ENCODE results near the gene ITSN2.

The ITSN2 gene

GRCh38 chr2:24189551-24189950 is 170.8 kb downstream of the ITSN2 start:
- no peak overlapping the region for H3K27ac ChIP-seq (ENCODE audit: low read length)
- H3K9me3 ChIP-seq (ENCODE audit: insufficient read depth, low read depth, low read length) = no peaks in the 10 kb centered on the region
- peaks cover 5% of the 10 kb centered on the region; the same call in 1 of the 2 replicates for H3K27me3 ChIP-seq (ENCODE audit: insufficient read depth, low read length)
- no peaks in the 10 kb centered on the region for H3K36me3 ChIP-seq (ENCODE audit: insufficient read depth, low read depth, low read length)
- no peaks in the 10 kb centered on the region for H3K4me1 ChIP-seq (ENCODE audit: insufficient read depth, low read length)
- no peak overlapping the region for H3K4me3 ChIP-seq (ENCODE audit: low read length)
- no peak overlapping the region for H3K9ac ChIP-seq (ENCODE audit: low read depth, low read length)

GRCh38 chr2:24183366-24184069 is 176.8 kb downstream of the ITSN2 start:
- Histone ChIP-seq H3K4me1 (ENCODE audit: insufficient read depth, low read length) (no peaks in the 10 kb centered on the region), H3K36me3 (ENCODE audit: insufficient read depth, low read depth, low read length) (no peaks in the 10 kb centered on the region), H3K27me3 (ENCODE audit: insufficient read depth, low read length) (no peaks in the 10 kb centered on the region), H3K9ac (ENCODE audit: low read depth, low read length) (no peak overlapping the region), H3K4me3 (ENCODE audit: low read length) (no peak overlapping the region), H3K27ac (ENCODE audit: low read length) (no peak overlapping the region), H3K9me3 (ENCODE audit: insufficient read depth, low read depth, low read length) (no peaks in the 10 kb centered on the region)

GRCh38 chr2:24182507-24182906 is 177.8 kb downstream of the ITSN2 start:
- Histone ChIP-seq H3K27me3 (ENCODE audit: insufficient read depth, low read length) (no peaks in the 10 kb centered on the region), H3K36me3 (ENCODE audit: insufficient read depth, low read depth, low read length) (no peaks in the 10 kb centered on the region), H3K4me1 (ENCODE audit: insufficient read depth, low read length) (no peaks in the 10 kb centered on the region), H3K9ac (ENCODE audit: low read depth, low read length) (no peak overlapping the region), H3K9me3 (ENCODE audit: insufficient read depth, low read depth, low read length) (no peaks in the 10 kb centered on the region), H3K4me3 (ENCODE audit: low read length) (no peak overlapping the region), H3K27ac (ENCODE audit: low read length) (no peak overlapping the region)

GRCh38 chr2:24181849-24182248 is 178.5 kb downstream of the ITSN2 start:
- Histone ChIP-seq H3K9ac (ENCODE audit: low read depth, low read length) (no peak overlapping the region), H3K27me3 (ENCODE audit: insufficient read depth, low read length) (no peaks in the 10 kb centered on the region), H3K9me3 (ENCODE audit: insufficient read depth, low read depth, low read length) (no peaks in the 10 kb centered on the region), H3K4me3 (ENCODE audit: low read length) (no peak overlapping the region), H3K4me1 (ENCODE audit: insufficient read depth, low read length) (no peaks in the 10 kb centered on the region), H3K36me3 (ENCODE audit: insufficient read depth, low read depth, low read length) (no peaks in the 10 kb centered on the region), H3K27ac (ENCODE audit: low read length) (no peak overlapping the region)

GRCh38 chr2:24179683-24180082 is 180.7 kb downstream of the ITSN2 start:
- no peak overlapping the region for H3K4me3 ChIP-seq (ENCODE audit: low read length)
- H3K9ac ChIP-seq (ENCODE audit: low read depth, low read length) = no peak overlapping the region
- H3K9me3 ChIP-seq (ENCODE audit: insufficient read depth, low read depth, low read length) = no peaks in the 10 kb centered on the region
- no peaks in the 10 kb centered on the region for H3K36me3 ChIP-seq (ENCODE audit: insufficient read depth, low read depth, low read length)
- H3K27me3 ChIP-seq (ENCODE audit: insufficient read depth, low read length) = no peaks in the 10 kb centered on the region
- H3K4me1 ChIP-seq (ENCODE audit: insufficient read depth, low read length) = no peaks in the 10 kb centered on the region
- H3K27ac ChIP-seq (ENCODE audit: low read length) = no peak overlapping the region

- no peaks in the 10 kb centered on the region for H3K27me3 ChIP-seq (ENCODE audit: insufficient read depth, low read length)
- no peaks in the 10 kb centered on the region for H3K9me3 ChIP-seq (ENCODE audit: insufficient read depth, low read depth, low read length)
- H3K9ac ChIP-seq (ENCODE audit: low read depth, low read length) = no peak overlapping the region
- no peak overlapping the region for H3K27ac ChIP-seq (ENCODE audit: low read length)
- no peak overlapping the region for H3K4me3 ChIP-seq (ENCODE audit: low read length)
- no peaks in the 10 kb centered on the region for H3K36me3 ChIP-seq (ENCODE audit: insufficient read depth, low read depth, low read length)
- no peaks in the 10 kb centered on the region for H3K4me1 ChIP-seq (ENCODE audit: insufficient read depth, low read length)
Observed at GRCh38 chr2:24176326-24176725, 184.0 kb downstream of the ITSN2 start.

- H3K9ac ChIP-seq (ENCODE audit: low read depth, low read length) = no peak overlapping the region
- H3K9me3 ChIP-seq (ENCODE audit: insufficient read depth, low read depth, low read length) = no peaks in the 10 kb centered on the region
- no peaks in the 10 kb centered on the region for H3K27me3 ChIP-seq (ENCODE audit: insufficient read depth, low read length)
- no peaks in the 10 kb centered on the region for H3K4me1 ChIP-seq (ENCODE audit: insufficient read depth, low read length)
- H3K36me3 ChIP-seq (ENCODE audit: insufficient read depth, low read depth, low read length) = no peaks in the 10 kb centered on the region
- no peak overlapping the region for H3K4me3 ChIP-seq (ENCODE audit: low read length)
- H3K27ac ChIP-seq (ENCODE audit: low read length) = no peak overlapping the region
Observed at GRCh38 chr2:24175631-24176187, 184.6 kb downstream of the ITSN2 start.

- no peaks in the 10 kb centered on the region for H3K36me3 ChIP-seq (ENCODE audit: insufficient read depth, low read depth, low read length)
- no peak within 1 kb of the TSS for H3K9ac ChIP-seq (ENCODE audit: low read depth, low read length)
- H3K27ac ChIP-seq (ENCODE audit: low read length) = no peak within 1 kb of the TSS
- no peak within 1 kb of the TSS for H3K4me3 ChIP-seq (ENCODE audit: low read length)
- H3K4me1 ChIP-seq (ENCODE audit: insufficient read depth, low read length) = no peaks in the 10 kb centered on the region
- H3K9me3 ChIP-seq (ENCODE audit: insufficient read depth, low read depth, low read length) = no peaks in the 10 kb centered on the region
- H3K27me3 ChIP-seq (ENCODE audit: insufficient read depth, low read length) = no peaks in the 10 kb centered on the region
Observed at GRCh38 chr2:24174851-24175277, 185.5 kb downstream of the ITSN2 start, which contains the start of gene FAM228A. Gene FAM228A, plus strand, starts transcription at chr2:24175053. Its CDS starts 428 bp downstream, at chr2:24175481.

GRCh38 chr2:24169023-24169422 is 191.3 kb downstream of the ITSN2 start:
- no peaks in the 10 kb centered on the region for H3K27me3 ChIP-seq (ENCODE audit: insufficient read depth, low read length)
- no peak overlapping the region for H3K27ac ChIP-seq (ENCODE audit: low read length)
- no peak overlapping the region for H3K9ac ChIP-seq (ENCODE audit: low read depth, low read length)
- H3K4me3 ChIP-seq (ENCODE audit: low read length) = no peak overlapping the region
- no peaks in the 10 kb centered on the region for H3K9me3 ChIP-seq (ENCODE audit: insufficient read depth, low read depth, low read length)
- H3K4me1 ChIP-seq (ENCODE audit: insufficient read depth, low read length) = no peaks in the 10 kb centered on the region
- no peaks in the 10 kb centered on the region for H3K36me3 ChIP-seq (ENCODE audit: insufficient read depth, low read depth, low read length)

GRCh38 chr2:24164416-24164973 is 195.8 kb downstream of the ITSN2 start:
- Histone ChIP-seq H3K4me3 (ENCODE audit: low read length) (no peak overlapping the region), H3K27ac (ENCODE audit: low read length) (no peak overlapping the region), H3K4me1 (ENCODE audit: insufficient read depth, low read length) (no peaks in the 10 kb centered on the region), H3K9ac (ENCODE audit: low read depth, low read length) (no peak overlapping the region), H3K27me3 (ENCODE audit: insufficient read depth, low read length) (no peaks in the 10 kb centered on the region), H3K9me3 (ENCODE audit: insufficient read depth, low read depth, low read length) (peaks cover 8% of the 10 kb centered on the region; the same call in 1 of the 2 replicates), H3K36me3 (ENCODE audit: insufficient read depth, low read depth, low read length) (no peaks in the 10 kb centered on the region)

- Histone ChIP-seq H3K9me3 (ENCODE audit: insufficient read depth, low read depth, low read length) (peaks cover 8% of the 10 kb centered on the region; the same call in 1 of the 2 replicates), H3K27me3 (ENCODE audit: insufficient read depth, low read length) (no peaks in the 10 kb centered on the region), H3K9ac (ENCODE audit: low read depth, low read length) (no peak overlapping the region), H3K4me1 (ENCODE audit: insufficient read depth, low read length) (no peaks in the 10 kb centered on the region), H3K36me3 (ENCODE audit: insufficient read depth, low read depth, low read length) (no peaks in the 10 kb centered on the region), H3K4me3 (ENCODE audit: low read length) (no peak overlapping the region), H3K27ac (ENCODE audit: low read length) (no peak overlapping the region)
Observed at GRCh38 chr2:24163601-24164000, 196.7 kb downstream of the ITSN2 start.

GRCh38 chr2:24163186-24163585 is 197.2 kb downstream of the ITSN2 start:
- Histone ChIP-seq H3K27ac (ENCODE audit: low read length) (no peak overlapping the region), H3K36me3 (ENCODE audit: insufficient read depth, low read depth, low read length) (no peaks in the 10 kb centered on the region)

More at GRCh38 chr2:24163186-24163585, 197.2 kb downstream of the ITSN2 start:
- Histone ChIP-seq H3K9me3 (ENCODE audit: insufficient read depth, low read depth, low read length) (peaks cover 8% of the 10 kb centered on the region; the same call in 1 of the 2 replicates), H3K4me3 (ENCODE audit: low read length) (no peak overlapping the region), H3K27me3 (ENCODE audit: insufficient read depth, low read length) (no peaks in the 10 kb centered on the region), H3K9ac (ENCODE audit: low read depth, low read length) (no peak overlapping the region), H3K4me1 (ENCODE audit: insufficient read depth, low read length) (no peaks in the 10 kb centered on the region)

Data from iPS-20b (cell line).